ENCODE data around the gene ZNF175. TPM values are rescaled to one million over a fixed set of nuclear protein-coding genes. Genes with fewer than 3 reads are reported as not detected.

Gene ZNF175
- total RNA-seq, 4 donors from 2014 or later = 3.6 to 5.8 (median 4.9) TPM

- H3K4me3 ChIP-seq = no peak overlapping the region
- peaks cover 0 to 3% (median 0%) of the 10 kb centered on the region in 4 donors for H3K9me3 ChIP-seq
- H3K27ac ChIP-seq (replicated peaks in 1 of 4) = no peak overlapping the region
- no peaks in the 10 kb centered on the region for H3K4me1 ChIP-seq
- no peaks in the 10 kb centered on the region for H3K36me3 ChIP-seq
- TF ChIP-seq POLR2A (IDR thresholded peaks at IDR 0.05; ENCODE audit: low read depth) (no peak), EP300 (IDR thresholded peaks at IDR 0.05) (no peak), POLR2AphosphoS5 (IDR thresholded peaks at IDR 0.05) (no peak), CTCF (IDR thresholded peaks at IDR 0.05) (no peak)
- no peak for DNase-seq (ENCODE audit: extremely low spot score)
- H3K27me3 ChIP-seq = peaks cover 0 to 63% (median 0%) of the 10 kb centered on the region in 4 donors
- 12% methylated on average over 17 of the region's 20 CpGs for WGBS
- intact Hi-C loops (cut with DNase I) = no loop called here
Observed at GRCh38 chr19:51552996-51553725, 17.9 kb upstream of the ZNF175 start.

GRCh38 chr19:51559240-51559639 is 11.8 kb upstream of the ZNF175 start:
- Histone ChIP-seq H3K27ac (replicated peaks in 1 of 4) (no peak overlapping the region), H3K4me3 (no peak overlapping the region), H3K36me3 (no peaks in the 10 kb centered on the region), H3K27me3 (peaks cover 0 to 60% (median 0%) of the 10 kb centered on the region in 4 donors), H3K9me3 (peaks cover 0 to 3% (median 0%) of the 10 kb centered on the region in 4 donors), H3K4me1 (no peaks in the 10 kb centered on the region)
- 53% methylated on average over 1 of the region's 1 CpG for WGBS
- no peak for DNase-seq (ENCODE audit: extremely low spot score)
- no peak for TF ChIP-seq EP300 (IDR thresholded peaks at IDR 0.05)
- TF ChIP-seq POLR2A (IDR thresholded peaks at IDR 0.05; ENCODE audit: low read depth) = no peak
- TF ChIP-seq CTCF (IDR thresholded peaks at IDR 0.05) = no peak
- TF ChIP-seq POLR2AphosphoS5 (IDR thresholded peaks at IDR 0.05) = no peak
- intact Hi-C loops (cut with DNase I) = no loop called here

GRCh38 chr19:51560339-51560738 is 10.7 kb upstream of the ZNF175 start:
- Histone ChIP-seq H3K27ac (replicated peaks in 1 of 4) (no peak overlapping the region), H3K4me1 (no peaks in the 10 kb centered on the region), H3K4me3 (no peak overlapping the region), H3K27me3 (peaks cover 0 to 64% (median 0%) of the 10 kb centered on the region in 4 donors), H3K36me3 (no peaks in the 10 kb centered on the region), H3K9me3 (no peaks in the 10 kb centered on the region)
- DNase-seq (ENCODE audit: extremely low spot score) = no peak
- WGBS = 42% methylated on average over 2 of the region's 4 CpGs
- TF ChIP-seq EP300 (IDR thresholded peaks at IDR 0.05) = no peak
- no peak for TF ChIP-seq CTCF (IDR thresholded peaks at IDR 0.05)
- no peak for TF ChIP-seq POLR2AphosphoS5 (IDR thresholded peaks at IDR 0.05)
- no peak for TF ChIP-seq POLR2A (IDR thresholded peaks at IDR 0.05; ENCODE audit: low read depth)
- intact Hi-C loops (cut with DNase I) = no loop called here

GRCh38 chr19:51564791-51565190 is 6.3 kb upstream of the ZNF175 start:
- no peaks in the 10 kb centered on the region for H3K36me3 ChIP-seq
- no peak overlapping the region for H3K27ac ChIP-seq (replicated peaks in 1 of 4)
- WGBS = 31% methylated on average over 6 of the region's 6 CpGs
- TF ChIP-seq EP300 (IDR thresholded peaks at IDR 0.05) (no peak), POLR2A (IDR thresholded peaks at IDR 0.05; ENCODE audit: low read depth) (no peak), POLR2AphosphoS5 (IDR thresholded peaks at IDR 0.05) (no peak), CTCF (IDR thresholded peaks at IDR 0.05) (no peak)
- peaks cover 0 to 58% (median 0%) of the 10 kb centered on the region in 4 donors for H3K27me3 ChIP-seq
- H3K9me3 ChIP-seq = no peaks in the 10 kb centered on the region
- no peak overlapping the region for H3K4me3 ChIP-seq
- intact Hi-C loops (cut with DNase I) = no loop called here
- no peak for DNase-seq (ENCODE audit: extremely low spot score)
- no peaks in the 10 kb centered on the region for H3K4me1 ChIP-seq
